Stomach (tissue), 4 donors: ENCODE results near the gene ABCA1.

Experiments used
- CTCF ChIP-seq, 7 experiments: fragments of 450-650 bp in 4 of 7; fragments of 200-600 bp in 3 of 7; sonication (generic) in 3 of 7; IDR thresholded peaks; one replicate each; pipeline ENCODE4 v1.5.1; 2016 to 2019; ENCODE audit warnings: antibody characterized with exemption in 7 of 7, control low read depth in 2 of 7, mild to moderate bottlenecking in 1 of 7
- EP300 ChIP-seq: sonication (generic); formaldehyde crosslinking; IDR thresholded peaks from one replicate; pipeline ENCODE4 v1.6.1; 2017; ENCODE audit warnings: antibody characterized with exemption
- POLR2A ChIP-seq, 4 donors: fragments of 450-650 bp; IDR thresholded peaks; one replicate each; pipeline ENCODE4 v1.6.1; 2016; ENCODE audit warnings: antibody characterized with exemption in 4 of 4, control low read depth in 2 of 4, mild to moderate bottlenecking in 1 of 4, moderate library complexity in 1 of 4
- POLR2AphosphoS5 ChIP-seq, 3 donors: sonication (generic); formaldehyde crosslinking; IDR thresholded peaks; one replicate each; pipeline ENCODE4 v1.6.1; 2016; ENCODE audit warnings: antibody characterized with exemption in 3 of 3

DNA sequence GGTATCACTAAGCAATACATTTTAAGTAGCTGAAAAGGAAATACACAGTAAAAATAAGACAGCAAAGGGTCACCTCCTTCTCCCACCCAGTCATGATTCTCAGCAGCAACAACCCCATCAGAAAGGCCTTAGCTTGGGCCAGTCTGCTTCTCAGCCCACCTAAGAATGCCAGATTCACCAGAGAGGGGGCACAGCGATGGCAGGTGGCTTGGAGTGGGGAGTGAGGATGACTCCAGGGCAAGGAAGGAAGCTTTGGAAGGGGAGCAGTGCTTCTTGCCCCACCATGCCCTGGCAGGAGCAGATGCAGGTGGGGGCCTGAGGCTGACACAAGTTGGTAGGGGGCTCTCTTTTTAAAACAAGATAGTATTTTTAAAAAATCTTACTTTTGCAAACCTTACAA, 51.4 kb downstream of the ABCA1 start:
- TF ChIP-seq POLR2A (IDR thresholded peaks at IDR 0.05), result no peak
- TF ChIP-seq CTCF (IDR thresholded peaks at IDR 0.05), result no peak
- no peak for TF ChIP-seq EP300
- no peak for TF ChIP-seq POLR2AphosphoS5 (IDR thresholded peaks at IDR 0.05)
